Eye (tissue), 1 donor: ENCODE data around the gene RNF11.
"Not testable (repeated sequence)": the region's sequence is repeated elsewhere in the genome, so short reads cannot be mapped to it uniquely, and the experiment has no call there.

ENCODE experiments used
- DNase-seq: peaks from one replicate; pipeline ENCODE4 v3.0.0-alpha.2; 2015

Gene RNF11

GRCh38 chr1:51230501-51231078 is 5.5 kb upstream of the RNF11 start:
- DNase-seq: no peak

GRCh38 chr1:51231120-51231519 is 5.0 kb upstream of the RNF11 start:
- DNase-seq: no peak

- DNase-seq: no peak
Observed at GRCh38 chr1:51231896-51232295, 4.2 kb upstream of the RNF11 start.

GRCh38 chr1:51234236-51234635 is 1.8 kb upstream of the RNF11 start:
- DNase-seq: not testable (repeated sequence)

- peak; percentile 68 for DNase-seq
Observed at GRCh38 chr1:51234721-51235425, 1.2 kb upstream of the RNF11 start.

GRCh38 chr1:51236531-51237350 is 668 bp downstream of the RNF11 start:
- peak; percentile 88 for DNase-seq

- DNase-seq: peak; percentile 65
Observed at GRCh38 chr1:51237351-51238033, 1.4 kb downstream of the RNF11 start.

GRCh38 chr1:51238034-51238403 is 1.9 kb downstream of the RNF11 start:
- DNase-seq: peak; percentile 77

GRCh38 chr1:51240084-51240483 is 4.0 kb downstream of the RNF11 start:
- peak; percentile 17 for DNase-seq

GRCh38 chr1:51241119-51241518 is 5.0 kb downstream of the RNF11 start:
- no peak for DNase-seq

- DNase-seq: no peak
Observed at GRCh38 chr1:51242546-51242945, 6.5 kb downstream of the RNF11 start.

- DNase-seq: no peak
Observed at GRCh38 chr1:51247022-51247421, 10.9 kb downstream of the RNF11 start.

GRCh38 chr1:51247499-51247898 is 11.4 kb downstream of the RNF11 start:
- DNase-seq: no peak

GRCh38 chr1:51249445-51249844 is 13.4 kb downstream of the RNF11 start:
- no peak for DNase-seq

GRCh38 chr1:51250729-51251128 is 14.7 kb downstream of the RNF11 start:
- not testable (repeated sequence) for DNase-seq

GRCh38 chr1:51251165-51251564 is 15.1 kb downstream of the RNF11 start:
- DNase-seq: not testable (repeated sequence)

GRCh38 chr1:51252366-51252765 is 16.3 kb downstream of the RNF11 start:
- DNase-seq: no peak

- no peak for DNase-seq
Observed at GRCh38 chr1:51253691-51254090, 17.6 kb downstream of the RNF11 start.

- DNase-seq: no peak
Observed at GRCh38 chr1:51255331-51255730, 19.3 kb downstream of the RNF11 start.

- no peak for DNase-seq
Observed at GRCh38 chr1:51263147-51263877, 27.2 kb downstream of the RNF11 start.

- DNase-seq: peak; percentile 42
Observed at GRCh38 chr1:51264451-51264850, 28.4 kb downstream of the RNF11 start.

- DNase-seq: no peak
Observed at GRCh38 chr1:51265618-51266017, 29.5 kb downstream of the RNF11 start.

- no peak for DNase-seq
Observed at GRCh38 chr1:51266181-51266580, 30.1 kb downstream of the RNF11 start.
